GM12801 (cell line): Measurements from ENCODE around the gene GMPR.
A peak's percentile ranks its signal among the peaks of the same experiment; 100 is the strongest.

ENCODE experiments used
- TF ChIP-seq, protein P1 (sequence below): IDR thresholded peaks from one replicate; pipeline ENCODE4 v1.5.1; 2011; ENCODE audit warnings: control low read depth; ENCODE audit not compliant: insufficient read length; ENCODE audit errors: extremely low read depth

The GMPR gene

DNA sequence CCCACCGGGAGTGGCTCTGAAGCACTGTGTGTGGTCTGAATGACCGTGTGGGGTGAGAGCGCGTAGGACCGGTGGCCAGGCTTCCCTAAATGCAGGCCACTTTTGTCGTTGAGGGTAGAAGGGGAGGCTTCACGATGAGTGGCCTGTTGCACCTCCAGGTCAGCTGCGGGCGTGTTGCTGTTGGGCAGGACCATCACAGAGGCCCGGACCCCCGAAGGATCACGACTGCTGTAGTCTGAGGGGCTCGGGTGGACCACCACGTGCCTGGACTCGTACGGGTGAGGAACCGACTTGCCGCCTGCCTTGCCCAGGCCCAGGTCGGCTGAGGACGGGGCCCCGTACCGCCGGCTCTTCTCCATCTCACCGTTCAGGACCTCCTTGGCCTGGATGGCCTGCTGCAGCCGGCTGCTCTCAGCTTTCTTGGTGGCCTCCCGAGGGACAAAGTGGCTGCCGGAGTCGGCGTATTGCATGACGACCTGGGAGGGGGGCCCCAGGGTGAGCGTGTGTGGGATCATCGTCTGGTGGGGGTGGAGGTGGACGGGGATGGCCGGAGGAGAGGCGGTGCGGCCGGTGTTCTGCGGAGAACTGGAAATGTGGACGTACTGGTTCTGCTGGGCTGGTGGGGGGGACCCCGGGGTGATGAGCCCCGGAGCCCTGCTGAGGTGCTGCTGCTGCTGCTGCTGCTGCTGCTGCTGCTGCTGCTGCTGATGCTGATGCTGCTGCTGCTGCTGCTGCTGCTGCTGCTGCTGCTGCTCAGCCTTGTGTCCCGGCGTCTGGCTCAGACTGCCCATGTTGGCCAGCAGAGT lies 88.8 kb downstream of the GMPR start:
- TF ChIP-seq, protein P1, sequence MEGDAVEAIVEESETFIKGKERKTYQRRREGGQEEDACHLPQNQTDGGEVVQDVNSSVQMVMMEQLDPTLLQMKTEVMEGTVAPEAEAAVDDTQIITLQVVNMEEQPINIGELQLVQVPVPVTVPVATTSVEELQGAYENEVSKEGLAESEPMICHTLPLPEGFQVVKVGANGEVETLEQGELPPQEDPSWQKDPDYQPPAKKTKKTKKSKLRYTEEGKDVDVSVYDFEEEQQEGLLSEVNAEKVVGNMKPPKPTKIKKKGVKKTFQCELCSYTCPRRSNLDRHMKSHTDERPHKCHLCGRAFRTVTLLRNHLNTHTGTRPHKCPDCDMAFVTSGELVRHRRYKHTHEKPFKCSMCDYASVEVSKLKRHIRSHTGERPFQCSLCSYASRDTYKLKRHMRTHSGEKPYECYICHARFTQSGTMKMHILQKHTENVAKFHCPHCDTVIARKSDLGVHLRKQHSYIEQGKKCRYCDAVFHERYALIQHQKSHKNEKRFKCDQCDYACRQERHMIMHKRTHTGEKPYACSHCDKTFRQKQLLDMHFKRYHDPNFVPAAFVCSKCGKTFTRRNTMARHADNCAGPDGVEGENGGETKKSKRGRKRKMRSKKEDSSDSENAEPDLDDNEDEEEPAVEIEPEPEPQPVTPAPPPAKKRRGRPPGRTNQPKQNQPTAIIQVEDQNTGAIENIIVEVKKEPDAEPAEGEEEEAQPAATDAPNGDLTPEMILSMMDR: no peak

DNA sequence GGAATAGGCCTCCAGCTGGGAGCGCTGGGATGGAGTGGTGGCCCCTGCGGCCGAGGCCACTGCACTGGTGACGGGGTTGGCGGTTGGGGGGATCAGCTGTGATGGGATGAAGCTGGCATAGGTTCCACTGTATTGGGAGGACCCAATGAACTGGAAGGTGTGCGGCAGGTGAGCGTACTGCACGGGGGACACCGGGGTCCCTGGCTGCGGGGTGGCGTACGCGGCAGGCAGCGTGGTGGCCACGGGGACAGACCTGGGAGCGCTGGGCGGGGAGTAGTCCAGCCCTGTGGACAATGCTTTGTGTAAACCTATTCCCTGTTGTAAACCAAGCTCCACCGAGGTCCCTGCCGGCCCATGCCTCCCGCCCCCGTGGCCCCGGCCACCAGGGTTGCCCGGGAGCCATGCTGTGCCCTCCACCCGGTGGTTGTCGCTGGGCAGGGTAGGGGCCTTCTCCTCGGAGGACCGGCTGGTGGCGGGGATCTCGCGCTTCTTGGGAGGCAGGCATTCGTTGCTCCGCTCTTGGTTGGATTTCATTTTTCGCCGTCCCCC lies 89.5 kb downstream of the GMPR start:
- TF ChIP-seq, protein P1: no peak

DNA sequence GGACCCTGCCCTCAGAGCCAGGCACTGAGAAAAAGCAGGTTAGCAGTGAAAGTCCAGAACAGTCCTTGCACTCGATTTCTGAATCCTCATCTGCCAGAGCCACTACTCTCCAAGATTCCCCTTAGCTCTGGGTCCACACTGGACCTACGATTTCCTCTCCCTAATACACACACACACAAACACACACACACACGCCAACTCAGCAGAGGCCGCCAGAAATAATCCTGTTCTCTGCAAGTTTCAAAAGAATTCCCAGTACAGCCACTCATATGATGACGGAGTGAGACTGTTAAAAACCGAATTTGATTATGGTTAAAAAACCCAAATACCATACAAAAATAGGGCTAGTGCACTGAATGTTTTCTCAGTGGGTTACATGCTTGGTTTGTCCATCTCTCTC lies 90.8 kb downstream of the GMPR start:
- TF ChIP-seq, protein P1: no peak

DNA sequence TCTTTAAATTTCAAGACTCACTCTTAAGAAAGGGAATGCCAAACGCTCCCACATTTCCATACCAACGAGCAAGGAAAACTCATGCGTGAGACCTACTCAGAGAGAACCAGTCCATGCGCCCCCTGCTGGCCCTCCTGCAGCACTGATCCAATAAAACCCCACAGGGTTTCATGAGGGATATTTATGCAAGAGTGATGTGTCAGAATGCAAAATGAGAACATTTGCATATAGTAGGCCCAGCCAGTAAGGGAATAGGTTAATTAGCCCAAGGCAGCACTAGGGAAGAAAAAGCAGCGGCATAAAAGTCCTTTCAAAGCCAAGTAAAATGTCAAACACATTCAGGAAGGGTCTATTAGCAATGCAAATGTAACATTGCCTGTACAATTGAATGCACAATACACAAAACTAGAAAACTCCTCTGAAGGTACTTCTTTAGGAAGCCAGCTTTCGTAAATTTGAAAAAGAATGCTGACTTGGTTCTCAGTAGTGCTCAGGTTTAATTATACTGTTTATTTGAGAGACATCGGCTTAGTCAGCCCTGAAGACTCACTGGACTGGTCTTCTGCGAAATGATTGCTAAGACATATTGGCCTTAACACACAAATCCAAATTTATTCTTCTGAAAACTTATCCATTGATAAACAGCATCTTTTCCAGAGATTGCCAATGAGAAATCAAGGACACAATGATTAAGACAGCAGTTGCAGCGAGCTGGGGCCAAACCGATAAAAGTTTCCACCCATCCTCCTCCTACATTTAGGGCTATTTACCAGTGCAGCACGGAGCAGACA lies 93.2 kb downstream of the GMPR start:
- TF ChIP-seq, protein P1: no peak

DNA sequence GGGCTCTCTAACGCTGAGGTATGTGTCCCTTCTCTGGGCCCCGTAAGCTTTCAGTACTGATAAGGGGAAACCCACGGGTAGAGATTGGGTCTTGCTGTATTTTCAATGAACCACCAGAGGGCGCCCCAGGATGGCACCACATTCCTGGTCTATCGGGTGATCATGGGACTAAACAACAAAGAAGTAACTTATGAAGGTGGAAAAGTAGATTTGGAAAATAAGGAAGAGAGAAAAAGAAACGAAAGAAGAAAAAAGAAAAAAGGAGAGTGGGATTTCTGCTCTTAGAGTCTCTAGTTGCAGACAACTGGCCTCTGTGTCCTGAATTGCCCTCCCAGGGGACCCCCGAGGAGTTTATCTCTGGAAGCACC lies 93.8 kb downstream of the GMPR start:
- TF ChIP-seq, protein P1: peak; percentile 50

DNA sequence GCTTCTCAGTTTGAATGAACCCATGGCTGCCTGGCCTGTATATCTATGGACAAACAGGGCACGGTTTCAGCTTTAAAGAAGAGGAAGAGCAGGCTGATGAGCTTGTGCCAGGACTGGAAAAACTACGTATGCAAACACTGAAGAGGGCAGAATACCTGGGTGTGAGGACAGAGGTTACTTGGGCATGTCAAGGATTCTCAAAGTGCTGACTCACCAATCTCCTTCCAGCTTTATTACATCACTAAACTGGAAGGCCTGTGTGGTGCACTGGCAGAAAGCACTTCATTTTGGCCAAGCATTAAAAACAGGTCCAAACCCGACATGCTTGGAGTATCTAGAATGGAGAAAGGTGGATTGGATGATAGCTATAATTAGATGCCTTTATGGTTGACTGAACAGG lies 95.2 kb downstream of the GMPR start:
- TF ChIP-seq, protein P1: no peak

DNA sequence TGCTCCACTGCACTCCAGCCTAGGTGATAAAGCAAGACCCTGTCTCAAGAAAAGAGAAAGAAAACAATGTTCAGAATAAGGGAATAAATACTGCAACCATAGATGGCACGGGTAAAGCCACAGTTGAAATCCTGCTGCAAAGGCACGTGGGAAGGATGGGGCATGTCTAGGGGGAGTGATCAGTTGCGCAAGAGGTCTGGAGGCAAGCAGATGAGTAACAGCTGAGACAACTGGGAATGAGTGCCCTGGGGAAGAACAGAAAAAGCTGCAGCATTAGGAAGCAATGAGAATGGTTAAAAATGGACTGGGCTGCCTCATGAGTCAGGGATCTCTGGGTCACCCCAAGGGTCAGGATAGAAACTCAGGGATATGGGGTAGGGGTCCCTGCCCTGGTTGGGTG lies 96.3 kb downstream of the GMPR start:
- TF ChIP-seq, protein P1: no peak
